A549 (cell line): Measurements from ENCODE around the gene HCAR1. TPM values are rescaled to one million over a fixed set of nuclear protein-coding genes. Genes with fewer than 3 reads are reported as not detected.
"Not testable (repeated sequence)": the region's sequence is repeated elsewhere in the genome, so short reads cannot be mapped to it uniquely, and the experiment has no call there.

Experiments
- ATAC-seq, 2 experiments: fragments of 200-7000 bp in 1 of 2; fragments of >200 bp in 1 of 2; cut with Nextera tagmentation in 1 of 2; cut with Tn5 transposase in 1 of 2; 3 replicates each; pipeline versions ENCODE4 v1.8.0 to v1.9.1; 2018 to 2020; ENCODE audit warnings: mild to moderate bottlenecking in 1 of 2, moderate library complexity in 1 of 2
- CTCF ChIA-PET: fragments of 300-600 bp; sonication (Branson Sonifier 250); formaldehyde crosslinking; extraction: SDS; loops from one replicate; lab custom pipeline; 2021; ENCODE audit warnings: antibody characterized with exemption, inconsistent platforms; lab: Yijun Ruan, JAX
- POLR2A ChIA-PET: fragments of 350-600 bp; formaldehyde crosslinking; extraction: SDS; loops from one replicate; lab custom pipeline; 2021; ENCODE audit warnings: antibody characterized with exemption, inconsistent platforms; lab: Yijun Ruan, JAX
- DNase-seq, 2 experiments: peaks; one replicate each; pipeline versions ENCODE4 v3.0.0 to v3.0.0-alpha.2; 2011 to 2016; ENCODE audit warnings: low read depth in 1 of 2, low spot score in 1 of 2
- FAIRE-seq: peaks from 2 replicates; lab custom pipeline; 2011; peaks lifted over from hg19 to GRCh38; lab: Jason Lieb, UNC
- H3K27ac ChIP-seq, 2 experiments: fragments of >200 bp; sonication (Bioruptor Twin); formaldehyde crosslinking; 3 replicates each; pipeline ENCODE4 v1.5.1; 2016 to 2017
- H3K4me1 ChIP-seq: fragments of >200 bp; sonication (Bioruptor Twin); formaldehyde crosslinking; 3 replicates; pipeline ENCODE4 v1.6.1; 2016
- H3K4me2 ChIP-seq: fragments of >200 bp; sonication (Bioruptor Twin); formaldehyde crosslinking; 3 replicates; pipeline ENCODE4 v1.6.1; 2016
- H3K4me3 ChIP-seq: fragments of >200 bp; sonication (Bioruptor Twin); formaldehyde crosslinking; 3 replicates; pipeline ENCODE4 v1.5.1; 2016
- H3K9me3 ChIP-seq: fragments of >200 bp; sonication (Bioruptor Twin); formaldehyde crosslinking; 3 replicates; pipeline ENCODE4 v1.6.1; 2016
- EP300 ChIP-seq, 2 experiments: fragments of >200 bp; sonication (Bioruptor Twin); formaldehyde crosslinking; IDR thresholded peaks; 2 replicates in 1 of 2; 3 replicates in 1 of 2; pipeline ENCODE4 v1.6.1; 2016 to 2017
- HOXB13 ChIP-seq: fragments of 250-450 bp; sonication (Bioruptor Pico); IDR thresholded peaks from 2 replicates; pipeline ENCODE4 v1.5.0; 2020; ENCODE audit warnings: low read depth, mild to moderate bottlenecking, moderate library complexity
- WGBS: methylation state at CpG from one replicate; pipeline ENCODE4 v1.1.6; 2017; ENCODE audit errors: missing lambda C conversion rate; 5-methylcytosine and 5-hydroxymethylcytosine counted together
- polyA plus RNA-seq, 4 experiments: library from polyadenylated mRNA; depleted of rRNA in 3 of 4; stranded (reverse); fragments of >200 nt; fragmentation: RNase III in 1 of 4; extraction: RNeasy Plus Mini Kit Qiagen cat#74134 plus additional on column Dnase treatment in 1 of 4; gene quantifications; 2 replicates in 3 of 4; 3 replicates in 1 of 4; pipeline ENCODE4 v1.2.3, GENCODE V29; 2011 to 2017

HCAR1 gene
- polyA plus RNA-seq, 2 of the 4 experiments (the other 2 are of a cell fraction) = 0.01 to 0.05 TPM

- H3K4me1 ChIP-seq = peaks cover 10% of the 10 kb centered on the region
- H3K9me3 ChIP-seq = no peaks in the 10 kb centered on the region
- no peak for ATAC-seq
- FAIRE-seq = no peak
- CTCF ChIA-PET = interaction anchor here (0.6 to 1.4 kb wide), 2 partner anchors 20 to 31 kb away, joined by 3 to 4 read pairs; no protein-coding TSS in a partner anchor
- 86% methylated on average over 11 of the region's 11 CpGs for WGBS
- no peak overlapping the region for H3K27ac ChIP-seq
- POLR2A ChIA-PET = no interaction called here
- TF ChIP-seq HOXB13 (CRISPR knock-in tag) (no peak), EP300 (IDR thresholded peaks at IDR 0.05) (no peak)
- TF ChIP-seq, all 56 proteins: peak for 0
- H3K4me2 ChIP-seq = no peak overlapping the region
- no peak for DNase-seq
- H3K4me3 ChIP-seq = no peak overlapping the region
Measured at GRCh38 chr12:122721057-122721545, 9.5 kb downstream of the HCAR1 start.

GRCh38 chr12:122716658-122717057 is 14.0 kb downstream of the HCAR1 start, which contains the start of gene HCAR3:
TSS of gene HCAR3 (minus strand) at chr12:122716811. CDS start at chr12:122716737, 74 bp downstream.
- H3K4me2 ChIP-seq, H3K4me3 ChIP-seq, DNase-seq, CTCF ChIA-PET, H3K27ac ChIP-seq, H3K9me3 ChIP-seq, POLR2A ChIA-PET, H3K4me1 ChIP-seq, ATAC-seq, FAIRE-seq: not testable (repeated sequence)
- 59% methylated on average over 10 of the region's 10 CpGs for WGBS

GRCh38 chr12:122715211-122715610 is 15.4 kb downstream of the HCAR1 start:
- not testable (repeated sequence) for FAIRE-seq, DNase-seq, H3K9me3 ChIP-seq, H3K4me3 ChIP-seq, H3K4me2 ChIP-seq, H3K27ac ChIP-seq, H3K4me1 ChIP-seq, ATAC-seq
- CTCF ChIA-PET = interaction anchor here (0.6 kb wide), 1 partner anchor 65 kb away, joined by 3 read pairs; no protein-coding TSS in a partner anchor
- WGBS = 86% methylated on average over 6 of the region's 6 CpGs
- POLR2A ChIA-PET = interaction anchor here (0.5 kb wide), 1 partner anchor 650 kb away, joined by 3 read pairs; no protein-coding TSS in a partner anchor

- CTCF ChIA-PET, H3K4me1 ChIP-seq, H3K9me3 ChIP-seq, H3K27ac ChIP-seq, H3K4me2 ChIP-seq, DNase-seq, POLR2A ChIA-PET, H3K4me3 ChIP-seq: not testable (repeated sequence)
- 79% methylated on average over 4 of the region's 10 CpGs for WGBS
- ATAC-seq (peak; percentile 66 to 78), FAIRE-seq (peak; percentile 84)
Measured at GRCh38 chr12:122713491-122714188, 17.0 kb downstream of the HCAR1 start.

GRCh38 chr12:122711266-122711665 is 19.4 kb downstream of the HCAR1 start:
- WGBS = 70% methylated on average over 1 of the region's 1 CpG
- H3K9me3 ChIP-seq, H3K4me1 ChIP-seq, H3K4me2 ChIP-seq, POLR2A ChIA-PET, DNase-seq, H3K27ac ChIP-seq, H3K4me3 ChIP-seq: not testable (repeated sequence)
- ATAC-seq (peak in 1 of 2 experiments; percentile 7; a peak in 1 of 6 replicates), FAIRE-seq (peak; percentile 7)
- CTCF ChIA-PET = interaction anchor here (0.7 to 1.4 kb wide), 2 partner anchors 18 to 41 kb away, joined by 3 to 4 read pairs; no protein-coding TSS in a partner anchor

GRCh38 chr12:122710341-122710740 is 20.3 kb downstream of the HCAR1 start:
- H3K9me3 ChIP-seq, H3K27ac ChIP-seq, H3K4me2 ChIP-seq, FAIRE-seq, H3K4me3 ChIP-seq, POLR2A ChIA-PET, H3K4me1 ChIP-seq, DNase-seq: not testable (repeated sequence)
- CTCF ChIA-PET = interaction anchor here (0.6 to 1.4 kb wide), 2 partner anchors 8 to 42 kb away, joined by 3 read pairs; no protein-coding TSS in a partner anchor
- 83% methylated on average over 2 of the region's 2 CpGs for WGBS
- ATAC-seq = peak in 1 of 2 experiments; percentile 18; a peak in 2 of 6 replicates

GRCh38 chr12:122709287-122709686 is 21.4 kb downstream of the HCAR1 start:
- WGBS = no CpG with 5 or more reads among the region's 3 CpGs
- H3K4me3 ChIP-seq, H3K4me2 ChIP-seq, DNase-seq, H3K9me3 ChIP-seq, CTCF ChIA-PET, POLR2A ChIA-PET, FAIRE-seq, H3K4me1 ChIP-seq, ATAC-seq, H3K27ac ChIP-seq: not testable (repeated sequence)

GRCh38 chr12:122703841-122704240 is 26.8 kb downstream of the HCAR1 start:
- WGBS = 81% methylated on average over 3 of the region's 3 CpGs
- H3K4me3 ChIP-seq, H3K4me2 ChIP-seq, ATAC-seq, H3K27ac ChIP-seq, H3K9me3 ChIP-seq, DNase-seq, CTCF ChIA-PET, POLR2A ChIA-PET, H3K4me1 ChIP-seq, FAIRE-seq: not testable (repeated sequence)
